ENCODE measurements around the gene CCDC198.

The CCDC198 gene

GRCh38 chr14:57508756-57509155 lies 15.1 kb upstream of the CCDC198 start:
- Mint-ChIP-seq H3K4me1 (no peaks in the 10 kb centered on the region), H3K4me3 (no peak overlapping the region), H3K9me3 (no peaks in the 10 kb centered on the region), H3K27me3 (ENCODE audit: low read depth, poor library complexity) (peaks cover 4% of the 10 kb centered on the region), H3K27ac (no peak overlapping the region), H3K36me3 (ENCODE audit: low read depth) (no peaks in the 10 kb centered on the region)
- DNase-seq: no peak
- TF ChIP-seq CTCF (IDR thresholded peaks at IDR 0.05): no peak

DNA sequence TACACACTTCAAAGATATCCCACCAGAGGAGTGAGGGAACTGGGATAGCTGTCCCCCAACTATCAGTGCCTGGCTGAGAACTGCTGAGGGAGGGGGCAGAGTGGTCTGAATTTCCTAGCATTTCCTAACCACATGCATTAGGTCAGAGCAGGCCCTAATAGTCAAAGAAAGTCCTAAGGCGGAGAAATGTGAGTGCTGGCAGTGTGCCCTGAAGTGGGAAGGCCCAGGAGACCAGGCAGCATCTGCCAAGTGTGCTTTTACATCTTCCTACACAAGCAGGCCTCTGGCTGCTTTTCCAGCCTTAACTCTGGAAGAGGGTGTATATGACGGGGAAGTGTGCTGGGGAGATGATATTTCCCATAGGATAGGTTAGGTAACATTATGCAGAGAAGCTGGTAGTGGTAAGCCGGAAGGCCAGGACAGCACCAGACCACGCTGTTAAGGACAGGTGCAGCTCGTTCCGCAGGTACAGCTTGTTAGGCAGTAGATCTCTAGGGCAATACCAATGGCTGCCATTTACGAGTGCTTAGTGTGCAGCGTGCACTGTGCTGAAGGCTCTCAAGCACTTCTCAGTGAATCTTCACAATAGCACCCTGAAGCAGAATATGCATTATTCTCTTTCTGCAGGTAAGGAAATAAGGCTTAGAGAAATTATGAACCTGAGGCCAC lies 9.1 kb upstream of the CCDC198 start:
- Mint-ChIP-seq H3K36me3 (ENCODE audit: low read depth) (no peaks in the 10 kb centered on the region), H3K4me1 (no peaks in the 10 kb centered on the region), H3K9me3 (peaks cover 4% of the 10 kb centered on the region), H3K27me3 (ENCODE audit: low read depth, poor library complexity) (peaks cover 9% of the 10 kb centered on the region), H3K4me3 (no peak overlapping the region), H3K27ac (peak overlapping the region; percentile 29)
- DNase-seq: no peak
- no peak for TF ChIP-seq CTCF (IDR thresholded peaks at IDR 0.05)

DNA sequence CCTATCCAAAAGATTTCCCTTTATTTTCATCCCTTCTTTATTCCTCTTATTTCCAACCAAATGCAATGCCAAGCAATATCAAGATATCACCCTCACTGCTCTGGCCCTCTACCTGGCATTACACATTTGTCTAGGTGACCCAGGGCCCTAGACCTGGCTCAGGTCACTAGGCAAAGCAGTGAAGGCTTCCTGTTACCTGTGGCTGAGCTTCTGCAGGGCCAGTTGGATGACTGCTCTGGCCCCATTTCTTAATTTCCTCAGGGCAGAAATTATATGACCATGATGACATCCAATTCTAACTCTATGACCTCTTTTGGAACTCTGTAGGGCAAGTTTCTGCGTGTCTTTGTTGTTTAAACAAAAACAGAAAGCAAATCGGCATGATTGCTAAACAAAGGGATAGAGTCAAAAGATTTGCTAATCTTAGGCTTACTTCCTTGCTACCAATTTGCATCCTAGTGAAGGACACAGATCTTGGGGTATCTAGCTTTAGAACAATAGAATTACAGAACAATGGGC lies 7.4 kb upstream of the CCDC198 start:
- no peak for TF ChIP-seq CTCF (IDR thresholded peaks at IDR 0.05)
- peaks cover 9% of the 10 kb centered on the region for H3K27me3 Mint-ChIP-seq (ENCODE audit: low read depth, poor library complexity)

DNA sequence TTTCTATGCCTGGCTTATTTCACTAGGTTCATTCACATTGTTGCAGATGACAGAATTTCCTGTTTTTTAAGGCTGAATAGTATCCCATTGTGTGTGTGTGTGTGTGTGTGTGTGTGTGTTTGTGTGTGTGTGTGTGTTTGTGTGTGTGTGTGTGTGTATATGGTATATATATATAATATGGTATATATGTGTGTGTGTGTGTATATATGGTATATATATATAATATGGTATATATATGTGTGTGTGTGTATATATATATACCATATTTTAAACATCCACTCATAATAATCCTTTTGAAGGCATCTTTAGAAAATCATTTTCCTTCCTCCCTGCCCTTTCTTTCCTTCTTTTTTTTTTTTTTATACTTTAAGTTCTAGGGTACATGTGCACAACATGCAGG lies 5.0 kb upstream of the CCDC198 start:
- no peak for DNase-seq
- H3K4me1 Mint-ChIP-seq: peaks cover 4% of the 10 kb centered on the region
- H3K4me3 Mint-ChIP-seq: no peak overlapping the region
- no peak overlapping the region for H3K27ac Mint-ChIP-seq
- H3K36me3 Mint-ChIP-seq (ENCODE audit: low read depth): no peaks in the 10 kb centered on the region
- peaks cover 8% of the 10 kb centered on the region for H3K27me3 Mint-ChIP-seq (ENCODE audit: low read depth, poor library complexity)
- TF ChIP-seq CTCF (IDR thresholded peaks at IDR 0.05): no peak
- peaks cover 4% of the 10 kb centered on the region for H3K9me3 Mint-ChIP-seq

More for the DNA sequence above, 7.4 kb upstream of the CCDC198 start:
- DNase-seq: no peak
- no peaks in the 10 kb centered on the region for H3K36me3 Mint-ChIP-seq (ENCODE audit: low read depth)
- H3K4me1 Mint-ChIP-seq: no peaks in the 10 kb centered on the region
- H3K4me3 Mint-ChIP-seq: no peak overlapping the region
- H3K9me3 Mint-ChIP-seq: peaks cover 4% of the 10 kb centered on the region
- H3K27ac Mint-ChIP-seq: no peak overlapping the region

- H3K27ac Mint-ChIP-seq: no peak overlapping the region
- no peak for DNase-seq
- H3K36me3 Mint-ChIP-seq (ENCODE audit: low read depth): no peaks in the 10 kb centered on the region
- no peak overlapping the region for H3K4me3 Mint-ChIP-seq
- peaks cover 8% of the 10 kb centered on the region for H3K4me1 Mint-ChIP-seq
- peaks cover 4% of the 10 kb centered on the region for H3K9me3 Mint-ChIP-seq
- H3K27me3 Mint-ChIP-seq (ENCODE audit: low read depth, poor library complexity): peaks cover 8% of the 10 kb centered on the region
- TF ChIP-seq CTCF (IDR thresholded peaks at IDR 0.05): no peak
Observed at GRCh38 chr14:57498035-57498434, 4.4 kb upstream of the CCDC198 start.

DNA sequence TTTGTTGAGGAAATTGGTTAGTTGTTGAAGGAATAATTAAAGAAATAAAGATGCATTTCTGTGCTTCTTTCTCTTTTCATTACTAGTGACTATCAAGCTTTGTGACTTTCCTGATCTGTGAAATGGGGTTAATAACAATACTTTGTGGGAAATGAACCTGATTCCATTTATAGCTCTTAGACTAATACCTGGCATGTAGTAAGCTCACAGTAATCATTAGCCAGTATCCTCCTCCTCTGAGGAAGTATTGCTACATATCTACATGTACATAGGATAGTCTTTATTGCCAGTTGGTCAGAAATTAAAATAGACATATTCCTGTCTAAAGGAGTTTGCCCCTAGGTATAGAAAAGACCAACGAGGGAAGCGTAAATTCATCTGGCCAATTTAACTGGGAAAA lies 1.8 kb upstream of the CCDC198 start:
- no peaks in the 10 kb centered on the region for H3K36me3 Mint-ChIP-seq (ENCODE audit: low read depth)
- H3K27ac Mint-ChIP-seq: no peak overlapping the region
- H3K4me3 Mint-ChIP-seq: no peak overlapping the region
- peaks cover 4% of the 10 kb centered on the region for H3K9me3 Mint-ChIP-seq
- peaks cover 8% of the 10 kb centered on the region for H3K4me1 Mint-ChIP-seq
- peaks cover 5% of the 10 kb centered on the region for H3K27me3 Mint-ChIP-seq (ENCODE audit: low read depth, poor library complexity)
- no peak for TF ChIP-seq CTCF (IDR thresholded peaks at IDR 0.05)
- DNase-seq: no peak
